HL-60 (cell line): ENCODE data around the gene FNDC3B.

Experiments used
- DNase-seq, 2 experiments: peaks; one replicate each; pipeline ENCODE4 v3.0.0-alpha.2; 2010 to 2020; ENCODE audit warnings: low read depth in 1 of 2, low spot score in 1 of 2
- H3K27ac ChIP-seq: fragments of 250-450 bp; sonication (Bioruptor Pico); replicated peaks from 2 replicates; pipeline ENCODE4 v1.5.1; 2020; ENCODE audit warnings: mild to moderate bottlenecking, moderate library complexity
- H3K27me3 ChIP-seq: fragments of 250-450 bp; sonication (Bioruptor Pico); 2 replicates; pipeline ENCODE4 v1.5.1; 2021; ENCODE audit warnings: mild to moderate bottlenecking, moderate library complexity; ENCODE audit not compliant: insufficient read depth, poor library complexity, severe bottlenecking
- H3K4me3 ChIP-seq: replicated peaks from 2 replicates; pipeline ENCODE4 v1.5.1; 2011; ENCODE audit warnings: mild to moderate bottlenecking, control low read depth, low read length; ENCODE audit not compliant: insufficient read depth
- GABPA ChIP-seq: IDR thresholded peaks from 2 replicates; pipeline ENCODE4 v1.6.1; 2012; ENCODE audit warnings: low read depth
- POLR2AphosphoS5 ChIP-seq: IDR thresholded peaks from 2 replicates; pipeline ENCODE4 v1.6.1; 2012; ENCODE audit warnings: low read depth
- SPI1 ChIP-seq: IDR thresholded peaks from 2 replicates; pipeline ENCODE4 v1.6.1; 2012; ENCODE audit warnings: low read depth, mild to moderate bottlenecking, borderline replicate concordance
- TF ChIP-seq, protein P1 (sequence below): IDR thresholded peaks from 2 replicates; pipeline ENCODE4 v1.6.1; 2012; ENCODE audit warnings: low read depth; ENCODE audit not compliant: insufficient replicate concordance
- TF ChIP-seq, protein P2 (sequence below): IDR thresholded peaks from one replicate; pipeline ENCODE4 v1.5.1; 2011; ENCODE audit warnings: low read length, control low read depth, inconsistent platforms; ENCODE audit not compliant: insufficient read depth

The FNDC3B gene

DNA sequence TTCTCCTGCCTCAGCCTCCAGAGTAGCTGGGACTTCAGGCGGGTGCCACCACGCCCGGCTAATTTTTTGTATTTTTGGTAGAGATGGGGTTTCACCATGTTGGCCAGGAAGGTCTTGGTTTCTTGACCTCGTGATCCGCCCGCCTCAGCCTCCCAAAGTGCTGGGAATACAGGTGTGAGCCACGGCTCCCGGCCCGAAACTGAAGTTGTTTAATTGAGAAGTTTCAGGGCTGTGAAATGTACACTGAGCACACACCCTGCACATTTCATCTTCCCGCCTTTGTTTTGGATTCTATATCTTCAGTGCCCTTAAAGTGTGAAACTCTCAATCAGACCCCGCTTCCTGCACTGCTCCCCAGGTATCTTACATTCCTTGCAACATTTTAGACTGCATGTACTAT lies 149.1 kb downstream of the FNDC3B start:
- TF ChIP-seq, protein P1, sequence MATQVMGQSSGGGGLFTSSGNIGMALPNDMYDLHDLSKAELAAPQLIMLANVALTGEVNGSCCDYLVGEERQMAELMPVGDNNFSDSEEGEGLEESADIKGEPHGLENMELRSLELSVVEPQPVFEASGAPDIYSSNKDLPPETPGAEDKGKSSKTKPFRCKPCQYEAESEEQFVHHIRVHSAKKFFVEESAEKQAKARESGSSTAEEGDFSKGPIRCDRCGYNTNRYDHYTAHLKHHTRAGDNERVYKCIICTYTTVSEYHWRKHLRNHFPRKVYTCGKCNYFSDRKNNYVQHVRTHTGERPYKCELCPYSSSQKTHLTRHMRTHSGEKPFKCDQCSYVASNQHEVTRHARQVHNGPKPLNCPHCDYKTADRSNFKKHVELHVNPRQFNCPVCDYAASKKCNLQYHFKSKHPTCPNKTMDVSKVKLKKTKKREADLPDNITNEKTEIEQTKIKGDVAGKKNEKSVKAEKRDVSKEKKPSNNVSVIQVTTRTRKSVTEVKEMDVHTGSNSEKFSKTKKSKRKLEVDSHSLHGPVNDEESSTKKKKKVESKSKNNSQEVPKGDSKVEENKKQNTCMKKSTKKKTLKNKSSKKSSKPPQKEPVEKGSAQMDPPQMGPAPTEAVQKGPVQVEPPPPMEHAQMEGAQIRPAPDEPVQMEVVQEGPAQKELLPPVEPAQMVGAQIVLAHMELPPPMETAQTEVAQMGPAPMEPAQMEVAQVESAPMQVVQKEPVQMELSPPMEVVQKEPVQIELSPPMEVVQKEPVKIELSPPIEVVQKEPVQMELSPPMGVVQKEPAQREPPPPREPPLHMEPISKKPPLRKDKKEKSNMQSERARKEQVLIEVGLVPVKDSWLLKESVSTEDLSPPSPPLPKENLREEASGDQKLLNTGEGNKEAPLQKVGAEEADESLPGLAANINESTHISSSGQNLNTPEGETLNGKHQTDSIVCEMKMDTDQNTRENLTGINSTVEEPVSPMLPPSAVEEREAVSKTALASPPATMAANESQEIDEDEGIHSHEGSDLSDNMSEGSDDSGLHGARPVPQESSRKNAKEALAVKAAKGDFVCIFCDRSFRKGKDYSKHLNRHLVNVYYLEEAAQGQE: no peak
- TF ChIP-seq, protein P2, sequence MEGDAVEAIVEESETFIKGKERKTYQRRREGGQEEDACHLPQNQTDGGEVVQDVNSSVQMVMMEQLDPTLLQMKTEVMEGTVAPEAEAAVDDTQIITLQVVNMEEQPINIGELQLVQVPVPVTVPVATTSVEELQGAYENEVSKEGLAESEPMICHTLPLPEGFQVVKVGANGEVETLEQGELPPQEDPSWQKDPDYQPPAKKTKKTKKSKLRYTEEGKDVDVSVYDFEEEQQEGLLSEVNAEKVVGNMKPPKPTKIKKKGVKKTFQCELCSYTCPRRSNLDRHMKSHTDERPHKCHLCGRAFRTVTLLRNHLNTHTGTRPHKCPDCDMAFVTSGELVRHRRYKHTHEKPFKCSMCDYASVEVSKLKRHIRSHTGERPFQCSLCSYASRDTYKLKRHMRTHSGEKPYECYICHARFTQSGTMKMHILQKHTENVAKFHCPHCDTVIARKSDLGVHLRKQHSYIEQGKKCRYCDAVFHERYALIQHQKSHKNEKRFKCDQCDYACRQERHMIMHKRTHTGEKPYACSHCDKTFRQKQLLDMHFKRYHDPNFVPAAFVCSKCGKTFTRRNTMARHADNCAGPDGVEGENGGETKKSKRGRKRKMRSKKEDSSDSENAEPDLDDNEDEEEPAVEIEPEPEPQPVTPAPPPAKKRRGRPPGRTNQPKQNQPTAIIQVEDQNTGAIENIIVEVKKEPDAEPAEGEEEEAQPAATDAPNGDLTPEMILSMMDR: no peak
- TF ChIP-seq SPI1: no peak
- no peak for TF ChIP-seq GABPA
- no peak for TF ChIP-seq POLR2AphosphoS5
- H3K4me3 ChIP-seq: no peak overlapping the region
- no peaks in the 10 kb centered on the region for H3K27me3 ChIP-seq
- no peak overlapping the region for H3K27ac ChIP-seq
- DNase-seq: no peak

DNA sequence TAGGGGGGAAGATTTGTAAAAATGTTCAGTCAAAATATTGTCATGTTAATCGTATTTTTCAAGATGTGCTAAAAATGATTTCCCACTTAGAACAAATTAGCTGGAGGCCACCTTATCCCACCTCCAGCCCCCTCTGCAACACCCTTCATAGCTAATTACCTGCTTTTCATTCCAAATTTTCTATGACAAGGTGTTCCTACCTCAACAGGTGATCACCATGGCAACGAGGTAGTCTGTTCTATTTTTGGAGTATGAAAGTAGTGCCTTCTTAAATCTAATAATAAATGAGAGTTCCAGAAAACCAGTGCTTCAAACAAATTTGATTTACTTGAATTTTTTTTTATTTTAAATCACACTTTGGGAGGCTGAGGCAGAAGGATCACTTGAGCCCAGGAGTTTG lies 149.8 kb downstream of the FNDC3B start:
- no peak overlapping the region for H3K4me3 ChIP-seq

DNA sequence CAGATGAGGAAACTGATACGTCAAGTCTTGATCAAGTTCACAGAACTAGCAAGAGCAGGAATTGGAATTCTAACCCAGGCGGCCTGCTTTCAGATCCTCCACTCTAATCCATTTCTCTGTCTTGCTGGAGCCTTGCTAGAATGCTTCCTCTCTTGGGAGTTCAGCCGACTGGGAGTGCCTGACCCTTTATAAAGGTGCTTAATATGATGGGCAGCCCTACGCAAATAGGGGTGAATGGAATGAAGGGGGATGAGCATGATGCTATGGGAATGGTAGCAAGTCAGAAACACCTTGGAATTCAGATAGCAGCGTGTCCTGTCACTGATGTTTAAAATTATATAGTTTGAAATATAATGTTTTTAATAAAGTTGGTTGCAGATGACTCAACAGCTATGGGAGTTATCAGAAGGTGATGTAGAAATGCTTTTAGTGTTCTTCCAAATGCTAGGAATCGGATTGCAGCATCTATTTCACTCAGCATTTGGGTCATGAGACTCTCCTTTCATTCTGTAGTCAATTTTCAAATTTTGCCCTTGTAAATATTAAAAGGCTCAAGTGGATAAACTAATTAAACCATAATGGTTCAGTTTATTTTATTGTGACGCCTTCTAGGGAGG lies 150.7 kb downstream of the FNDC3B start:
- Histone ChIP-seq H3K27ac (no peak overlapping the region), H3K4me3 (no peak overlapping the region), H3K27me3 (no peaks in the 10 kb centered on the region)
- no peak for TF ChIP-seq SPI1
- no peak for TF ChIP-seq GABPA
- TF ChIP-seq, protein P2: no peak
- TF ChIP-seq, protein P1: no peak
- no peak for TF ChIP-seq POLR2AphosphoS5
- no peak for DNase-seq

More for the DNA sequence above, 149.8 kb downstream of the FNDC3B start:
- Histone ChIP-seq H3K27ac (no peak overlapping the region), H3K27me3 (no peaks in the 10 kb centered on the region)
- no peak for DNase-seq
- no peak for TF ChIP-seq SPI1
- TF ChIP-seq POLR2AphosphoS5: no peak

DNA sequence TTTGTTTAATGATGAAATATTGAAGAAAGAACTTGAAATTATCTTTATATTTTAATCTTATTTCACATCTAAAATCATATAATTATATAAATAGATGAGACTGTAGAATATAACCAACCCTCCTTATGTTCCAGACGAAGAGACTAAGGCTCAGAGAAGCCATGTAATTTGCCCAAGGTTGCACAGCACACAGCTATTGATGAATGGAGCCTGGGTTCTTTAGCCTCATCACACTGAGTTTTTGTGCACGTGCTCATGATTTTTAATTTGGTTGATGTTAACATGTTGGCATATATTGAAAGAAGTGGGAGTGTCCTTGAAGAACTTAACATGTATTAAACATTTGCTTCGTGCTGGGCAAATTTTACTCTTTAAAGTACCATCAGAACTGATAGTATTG lies 151.6 kb downstream of the FNDC3B start:
- Histone ChIP-seq H3K27me3 (no peaks in the 10 kb centered on the region), H3K4me3 (no peak overlapping the region), H3K27ac (no peak overlapping the region)
- TF ChIP-seq, protein P1: no peak
- TF ChIP-seq, protein P2: no peak
- TF ChIP-seq POLR2AphosphoS5 (no peak), GABPA (no peak), SPI1 (no peak)
- DNase-seq: no peak
